GM18519 (cell line): ENCODE results near the gene NCKAP5.

Experiments used
- ATAC-seq: cut with Tn5 transposase; IDR thresholded peaks from one replicate; pipeline ENCODE4 v1.9.1; 2021; ENCODE audit warnings: mild to moderate bottlenecking, moderate library complexity; ENCODE audit not compliant: unreplicated experiment, low FRiP score

NCKAP5 gene

GRCh38 chr2:133192028-133192427 is 376.2 kb downstream of the NCKAP5 start:
- no peak for ATAC-seq

GRCh38 chr2:133177196-133177595 is 391.1 kb downstream of the NCKAP5 start:
- no peak for ATAC-seq

- no peak for ATAC-seq
Observed at GRCh38 chr2:133175926-133176325, 392.3 kb downstream of the NCKAP5 start.

- ATAC-seq: no peak
Observed at GRCh38 chr2:133173224-133173623, 395.0 kb downstream of the NCKAP5 start.

GRCh38 chr2:133171393-133172004 is 396.8 kb downstream of the NCKAP5 start:
- no peak for ATAC-seq

- ATAC-seq: no peak
Observed at GRCh38 chr2:133169274-133169912, 398.9 kb downstream of the NCKAP5 start.

GRCh38 chr2:133167990-133168389 is 400.3 kb downstream of the NCKAP5 start:
- no peak for ATAC-seq

- no peak for ATAC-seq
Observed at GRCh38 chr2:133167223-133167622, 401.0 kb downstream of the NCKAP5 start.

- ATAC-seq: no peak
Observed at GRCh38 chr2:133166031-133166430, 402.2 kb downstream of the NCKAP5 start.

- ATAC-seq: no peak
Observed at GRCh38 chr2:133163111-133163510, 405.2 kb downstream of the NCKAP5 start.

- no peak for ATAC-seq
Observed at GRCh38 chr2:133158442-133158841, 409.8 kb downstream of the NCKAP5 start.

GRCh38 chr2:133158024-133158423 is 410.2 kb downstream of the NCKAP5 start:
- ATAC-seq: no peak

- ATAC-seq: no peak
Observed at GRCh38 chr2:133157141-133157540, 411.1 kb downstream of the NCKAP5 start.

GRCh38 chr2:133152801-133153200 is 415.5 kb downstream of the NCKAP5 start:
- ATAC-seq: no peak

GRCh38 chr2:133148187-133148586 is 420.1 kb downstream of the NCKAP5 start:
- ATAC-seq: no peak

GRCh38 chr2:133146893-133147292 is 421.4 kb downstream of the NCKAP5 start:
- ATAC-seq: no peak

- ATAC-seq: no peak
Observed at GRCh38 chr2:133143645-133144044, 424.6 kb downstream of the NCKAP5 start.

GRCh38 chr2:133142087-133142486 is 426.2 kb downstream of the NCKAP5 start:
- ATAC-seq: no peak

GRCh38 chr2:133140620-133141019 is 427.6 kb downstream of the NCKAP5 start:
- no peak for ATAC-seq

- no peak for ATAC-seq
Observed at GRCh38 chr2:133139847-133140533, 428.3 kb downstream of the NCKAP5 start.

- ATAC-seq: no peak
Observed at GRCh38 chr2:133138693-133139092, 429.6 kb downstream of the NCKAP5 start.
